Stimulated activated CD8-positive, alpha-beta memory T cell treated with anti-CD3 and anti-CD28 coated beads, Interleukin-4, amount 100 ng/mL, for 48 hours (primary cell): Measurements from ENCODE around the gene RIPPLY3.

Experiments
- DNase-seq: peaks from one replicate; pipeline ENCODE4 v3.0.0-alpha.2; 2020

The RIPPLY3 gene

GRCh38 chr21:37006486-37007291 is at the start of gene RIPPLY3:
Gene RIPPLY3 (plus strand): TSS chr21:37006702. CDS start chr21:37006773, 71 bp downstream.
- peak; percentile 32 for DNase-seq

GRCh38 chr21:36959020-36959835 is 47.3 kb upstream of the RIPPLY3 start:
- no peak for DNase-seq

- no peak for DNase-seq
These were observed 45.7 kb upstream of the RIPPLY3 start for GRCh38 chr21:36960676-36961284.

- no peak for DNase-seq
These were observed 44.3 kb upstream of the RIPPLY3 start for GRCh38 chr21:36962098-36962780.

- no peak for DNase-seq
These were observed 42.1 kb upstream of the RIPPLY3 start for GRCh38 chr21:36964398-36964797.

- no peak for DNase-seq
These were observed 41.4 kb upstream of the RIPPLY3 start for GRCh38 chr21:36964827-36965719.

- DNase-seq = no peak
These were observed 40.8 kb upstream of the RIPPLY3 start for GRCh38 chr21:36965720-36966065.

- DNase-seq = peak; percentile 78
These were observed 40.3 kb upstream of the RIPPLY3 start, which contains the start of gene HLCS for GRCh38 chr21:36966066-36966820. Gene HLCS (minus strand): TSS chr21:36966669. CDS start chr21:36966638, 31 bp downstream.

GRCh38 chr21:36966821-36967768 is 39.4 kb upstream of the RIPPLY3 start:
- no peak for DNase-seq

- no peak for DNase-seq
These were observed 38.1 kb upstream of the RIPPLY3 start for GRCh38 chr21:36968414-36968813.

- DNase-seq = no peak
These were observed 37.5 kb upstream of the RIPPLY3 start for GRCh38 chr21:36968976-36969375.

- DNase-seq = no peak
These were observed 32.3 kb upstream of the RIPPLY3 start for GRCh38 chr21:36973986-36974850.

GRCh38 chr21:36974851-36975192 is 31.7 kb upstream of the RIPPLY3 start:
- DNase-seq = no peak

- DNase-seq = no peak
These were observed 30.2 kb upstream of the RIPPLY3 start for GRCh38 chr21:36976228-36976861.

- DNase-seq = peak; percentile 41
These were observed 29.4 kb upstream of the RIPPLY3 start for GRCh38 chr21:36976882-36977651.

GRCh38 chr21:36980280-36981048 is 26.0 kb upstream of the RIPPLY3 start:
- no peak for DNase-seq

- no peak for DNase-seq
These were observed 25.5 kb upstream of the RIPPLY3 start for GRCh38 chr21:36981049-36981391.
